A673 (cell line): Measurements from ENCODE around the gene WDFY4.

Experiments used
- CTCF ChIP-seq: fragments of 300-800, 200-600 bp; sonication (generic); conservative IDR thresholded peaks from 2 replicates; pipeline ENCODE4 v1.5.1; 2017; ENCODE audit warnings: low read depth, mild to moderate bottlenecking, antibody characterized with exemption, low read length, moderate library complexity, mixed read lengths
- EZH2 ChIP-seq: fragments of 200-600 bp; sonication (generic); IDR thresholded peaks from 2 replicates; pipeline ENCODE4 v1.6.1; 2017; ENCODE audit warnings: borderline replicate concordance, low read depth, mild to moderate bottlenecking, mixed read lengths, antibody characterized with exemption, low read length; ENCODE audit not compliant: poor library complexity, severe bottlenecking

DNA sequence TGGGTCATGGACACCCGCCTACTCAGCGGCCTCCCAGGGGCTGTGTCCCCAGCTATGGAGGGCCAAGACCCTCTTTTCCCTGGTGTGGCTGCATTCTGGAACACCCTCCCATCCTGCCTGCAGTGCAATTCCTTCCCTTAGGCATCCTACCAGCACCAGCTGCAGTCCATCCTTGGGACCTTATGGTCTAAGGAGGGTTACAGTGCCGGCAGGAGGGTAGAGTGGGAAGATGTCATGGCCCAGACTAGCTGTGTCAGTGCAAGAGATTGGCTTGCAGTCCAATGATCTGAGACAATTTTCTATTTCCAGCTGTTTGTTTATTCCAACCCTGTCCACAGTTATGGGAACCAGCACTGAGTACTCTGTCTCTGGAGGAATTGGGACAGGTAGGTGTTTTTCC is 92.4 kb downstream of the WDFY4 start:
- TF ChIP-seq EZH2 = no peak
- TF ChIP-seq CTCF = no peak
